GM13977 (cell line): ENCODE data around the gene TDRD1.

ENCODE experiments used
- DNase-seq: peaks from one replicate; pipeline ENCODE4 v3.0.0; 2012; ENCODE audit warnings: low spot score
- CTCF ChIP-seq: IDR thresholded peaks from 2 replicates; pipeline ENCODE4 v1.5.1; 2012; ENCODE audit warnings: mild to moderate bottlenecking, control low read depth; ENCODE audit not compliant: insufficient read depth; ENCODE audit errors: extremely low read depth, missing control alignments
- in situ Hi-C: fragments of 300-500 bp; cut with MboI; formaldehyde crosslinking; loops from one replicate; pipeline ENCODE4 v1.12.0; 2022; ENCODE audit warnings: low sequenced_read_pairs, low pct_unique_long_range_greater_than_20kb, mixed read lengths, inconsistent platforms; ENCODE audit not compliant: unreplicated experiment

The TDRD1 gene

GRCh38 chr10:114271075-114271778 lies 92.1 kb downstream of the TDRD1 start:
- DNase-seq: no peak
- in situ Hi-C loops: no loop called here
- TF ChIP-seq CTCF: no peak

- in situ Hi-C loops: no loop called here
- no peak for DNase-seq
- no peak for TF ChIP-seq CTCF
Measured at GRCh38 chr10:114271779-114272167, 92.6 kb downstream of the TDRD1 start.

GRCh38 chr10:114272696-114273095 lies 93.5 kb downstream of the TDRD1 start:
- no peak for TF ChIP-seq CTCF
- in situ Hi-C loops: no loop called here
- DNase-seq: no peak

- no peak for TF ChIP-seq CTCF
- in situ Hi-C loops: no loop called here
- DNase-seq: no peak
Measured at GRCh38 chr10:114273910-114274309, 94.8 kb downstream of the TDRD1 start.

- in situ Hi-C loops: no loop called here
- DNase-seq: no peak
Measured at GRCh38 chr10:114274616-114275453, 95.7 kb downstream of the TDRD1 start.

GRCh38 chr10:114276066-114276465 lies 96.9 kb downstream of the TDRD1 start:
- no peak for DNase-seq
- in situ Hi-C loops: no loop called here
- TF ChIP-seq CTCF: no peak

More at GRCh38 chr10:114274616-114275453, 95.7 kb downstream of the TDRD1 start:
- no peak for TF ChIP-seq CTCF
